B cell (primary cell): ENCODE measurements around the gene TAAR6.

Experiments
- CTCF ChIP-seq: fragments of 200-600 bp; IDR thresholded peaks from one replicate; pipeline ENCODE4 v1.8.0; 2022; ENCODE audit warnings: antibody characterized with exemption, mild to moderate bottlenecking
- EZH2 ChIP-seq: IDR thresholded peaks from 2 replicates; pipeline ENCODE4 v1.6.1; 2012; ENCODE audit warnings: borderline replicate concordance, low read depth, mild to moderate bottlenecking, moderate library complexity, low read length; ENCODE audit not compliant: insufficient read depth, poor library complexity, severe bottlenecking

DNA sequence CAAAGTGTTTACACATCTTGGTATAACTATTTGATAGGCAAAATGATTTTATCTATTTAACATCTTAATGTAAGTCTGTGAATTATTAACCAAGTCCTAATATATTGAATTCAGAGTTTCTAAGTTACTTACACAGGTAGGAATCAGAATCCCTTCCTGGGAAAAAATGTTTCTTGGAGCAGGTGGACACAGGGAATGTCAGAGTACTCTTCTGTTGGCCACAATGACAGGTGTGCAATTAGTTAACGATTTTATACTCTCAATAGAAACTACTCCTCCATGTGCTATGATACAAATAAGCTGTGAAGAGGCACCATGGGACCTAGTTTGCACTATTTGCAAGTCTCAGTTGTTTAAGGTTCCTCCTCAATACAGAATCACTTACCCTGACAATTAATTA is 20.2 kb downstream of the TAAR6 start:
- TF ChIP-seq CTCF (no peak), EZH2 (no peak)
